GM18508 (cell line): ENCODE results near the gene TMEM186.
"Not testable (repeated sequence)": the region's sequence is repeated elsewhere in the genome, so short reads cannot be mapped to it uniquely, and the experiment has no call there.

Experiments used
- ATAC-seq: cut with Tn5 transposase; IDR thresholded peaks from one replicate; pipeline ENCODE4 v1.9.1; 2021; ENCODE audit warnings: moderate number of reproducible peaks; ENCODE audit not compliant: insufficient read depth, unreplicated experiment

Gene TMEM186, protein sequence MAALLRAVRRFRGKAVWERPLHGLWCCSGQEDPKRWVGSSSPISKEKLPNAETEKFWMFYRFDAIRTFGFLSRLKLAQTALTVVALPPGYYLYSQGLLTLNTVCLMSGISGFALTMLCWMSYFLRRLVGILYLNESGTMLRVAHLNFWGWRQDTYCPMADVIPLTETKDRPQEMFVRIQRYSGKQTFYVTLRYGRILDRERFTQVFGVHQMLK

DNA sequence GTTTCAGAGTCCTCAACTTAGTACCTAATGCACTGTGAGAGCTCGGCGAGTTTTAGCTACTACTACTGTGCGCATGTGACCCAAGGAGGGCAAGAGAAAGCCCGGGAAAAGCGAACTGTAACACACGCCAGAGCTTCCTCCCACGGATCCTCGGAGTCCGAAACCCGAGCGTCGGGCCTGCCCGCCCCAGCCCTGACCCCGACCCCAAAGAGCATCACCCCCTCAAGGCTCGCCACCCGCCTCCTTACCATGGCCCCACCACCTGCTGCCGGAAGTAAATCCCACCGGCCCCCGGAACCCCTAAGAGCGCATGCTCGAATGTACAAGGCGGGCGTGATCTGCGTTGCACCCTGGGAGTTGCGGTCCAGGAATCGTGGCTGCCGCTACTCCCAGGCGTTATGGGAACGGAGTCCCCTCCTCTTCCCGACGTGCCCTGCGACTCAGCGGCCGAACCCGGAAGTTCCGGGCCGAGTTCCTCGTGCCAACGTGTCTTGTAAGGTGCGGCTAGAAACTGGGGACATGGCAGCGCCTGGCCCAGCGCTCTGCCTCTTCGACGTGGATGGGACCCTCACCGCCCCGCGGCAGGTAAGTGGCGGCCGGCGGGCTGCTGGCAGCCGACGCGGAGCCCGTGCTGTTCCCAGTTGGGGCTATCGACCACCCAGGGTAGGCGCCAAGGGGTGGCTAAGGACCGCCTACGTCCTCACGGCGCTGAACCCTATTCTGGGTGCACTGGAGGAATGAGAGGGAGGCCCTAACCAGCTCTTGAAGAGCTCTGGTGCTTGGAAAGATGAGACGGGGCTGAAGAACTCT is at the start of gene TMEM186, which contains the start of gene PMM2:
TMEM186 (minus strand) TSS at position 276 of the 810 bp plus-strand sequence; CDS start at position 251, 25 bp downstream.
PMM2 (plus strand) TSS at position 476 of the 810 bp plus-strand sequence; CDS start at position 520, 44 bp downstream.
- peak; percentile 79 for ATAC-seq

DNA sequence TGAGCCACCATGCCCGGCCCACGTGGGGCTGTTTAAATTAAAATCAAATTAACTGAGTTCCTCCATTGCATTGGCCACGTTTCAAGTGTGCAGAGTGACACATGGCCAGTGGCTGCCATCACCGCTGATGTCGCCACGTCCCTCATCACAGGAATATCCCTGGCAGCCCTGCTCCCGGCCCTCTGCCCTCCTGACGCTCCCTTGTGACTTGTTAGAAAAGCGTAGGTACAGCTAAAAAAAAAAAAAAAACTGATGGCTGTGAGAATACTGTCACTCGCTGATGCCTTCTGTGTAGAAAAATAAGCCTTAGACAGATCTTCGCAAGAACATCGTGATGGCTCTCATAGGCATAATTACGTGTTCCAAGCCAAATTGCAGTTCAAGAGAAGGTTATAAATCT is 49.7 kb upstream of the TMEM186 start:
- no peak for ATAC-seq

DNA sequence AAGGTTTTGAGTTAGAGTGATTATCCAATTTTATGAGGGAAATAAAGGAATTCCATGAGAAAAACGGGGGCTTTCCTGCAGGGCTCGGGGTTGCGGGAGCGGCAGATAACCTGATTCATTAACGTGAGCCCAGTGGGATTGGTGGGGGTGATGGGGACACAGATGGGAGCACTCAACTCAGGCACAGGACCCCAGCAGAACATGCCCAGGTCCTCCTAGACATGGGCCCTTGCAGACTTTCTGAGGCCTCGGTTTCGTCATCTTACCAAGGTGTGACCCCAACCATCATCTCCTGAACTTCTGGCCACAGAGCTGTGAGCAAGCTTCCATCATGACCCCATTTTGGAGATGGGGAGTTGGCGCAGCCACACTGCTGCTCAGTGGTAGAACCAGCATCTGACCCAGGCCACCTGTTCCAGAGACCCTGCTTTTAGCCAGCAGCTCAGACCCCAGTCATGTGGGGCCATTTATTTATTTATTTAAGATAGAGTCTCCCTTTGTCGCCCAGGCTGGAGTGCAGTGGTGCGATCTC is 49.0 kb upstream of the TMEM186 start:
- no peak for ATAC-seq

DNA sequence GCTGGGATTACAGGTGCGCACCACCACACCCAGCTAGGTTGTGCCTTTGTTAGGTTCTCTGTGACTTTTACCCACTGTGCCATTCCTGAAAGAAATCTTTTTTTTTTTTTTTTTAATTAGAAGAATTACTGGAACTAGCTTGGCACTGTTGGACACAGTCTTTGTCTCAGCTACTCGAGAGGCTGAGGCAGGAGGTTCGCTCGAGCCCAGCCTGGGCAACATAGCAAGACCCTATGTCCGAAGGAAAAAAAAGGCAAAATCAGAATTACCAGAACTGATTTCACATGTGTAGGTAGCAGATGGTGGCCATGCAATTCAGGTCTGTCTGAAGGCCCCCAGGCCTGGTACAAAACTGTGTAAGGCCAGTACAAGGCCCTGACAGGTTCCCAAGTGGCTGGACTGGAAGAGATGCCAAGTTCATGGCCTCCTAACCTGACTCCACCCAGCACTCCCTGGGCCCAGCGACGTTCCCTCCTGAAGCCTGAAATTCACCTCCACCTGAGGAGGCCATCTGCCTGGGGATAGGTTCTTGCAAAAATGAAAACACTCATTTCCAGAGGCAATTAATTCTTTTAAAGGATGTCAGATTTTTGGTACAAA is 48.4 kb upstream of the TMEM186 start:
- ATAC-seq, result no peak

DNA sequence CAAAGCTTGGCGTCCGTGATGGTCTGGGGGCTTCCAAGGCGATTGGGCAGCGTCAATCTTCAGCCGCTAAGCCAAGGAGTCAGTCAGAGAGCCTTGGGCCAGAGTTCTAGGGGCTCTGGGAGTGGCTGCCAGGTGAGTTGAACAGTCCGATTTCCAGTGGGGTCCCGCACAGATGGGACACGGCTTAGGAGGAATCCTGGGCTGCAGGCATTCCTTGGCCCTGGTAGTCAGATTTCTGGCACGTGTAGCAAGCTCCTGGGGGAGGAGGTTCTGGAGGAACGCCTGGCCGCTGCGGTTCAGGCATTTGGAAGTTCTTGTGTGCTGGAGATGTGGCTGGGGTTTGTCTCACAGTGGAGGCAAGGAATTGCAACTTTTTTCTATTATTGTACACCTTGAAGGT is 45.9 kb upstream of the TMEM186 start:
- not testable (repeated sequence) for ATAC-seq

DNA sequence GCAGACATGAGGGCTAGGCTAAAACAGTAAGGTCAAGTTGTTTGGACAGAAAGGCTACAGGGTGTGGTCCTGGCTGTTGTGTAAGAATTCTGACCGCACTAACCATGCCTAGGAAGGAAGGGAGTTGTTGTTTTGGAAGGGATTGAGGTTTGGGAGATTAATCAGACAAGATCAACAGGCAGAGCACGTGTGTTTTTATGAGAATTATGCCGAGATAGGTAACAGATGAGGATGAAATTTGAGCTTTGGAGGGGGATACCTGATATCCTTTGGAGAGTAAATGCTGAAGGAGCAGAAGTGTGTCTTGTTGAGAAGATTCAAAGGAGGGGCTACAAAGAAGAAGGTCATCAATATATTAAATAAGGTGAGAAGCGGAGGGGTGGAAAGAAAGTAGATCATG is 44.6 kb upstream of the TMEM186 start:
- ATAC-seq, result not testable (repeated sequence)

DNA sequence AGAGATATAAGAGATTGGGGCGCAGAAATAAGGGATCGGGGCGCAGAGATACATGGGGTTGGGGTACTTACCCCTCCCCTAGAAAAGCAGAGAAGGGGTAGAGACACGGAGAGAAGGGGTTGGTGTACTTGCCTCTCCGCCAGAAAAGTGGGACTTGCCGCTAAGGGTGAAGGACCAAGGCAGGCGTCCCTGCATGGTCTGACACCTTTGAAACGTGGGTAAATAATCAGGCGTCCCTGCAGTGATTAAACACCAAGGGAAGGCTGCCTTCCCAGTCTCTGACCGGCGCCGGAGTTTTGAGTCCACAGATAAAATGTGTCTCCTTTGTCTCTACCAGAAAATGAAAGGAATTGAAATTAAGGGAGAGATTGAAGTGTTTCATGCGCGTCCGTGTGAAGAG is 40.2 kb upstream of the TMEM186 start:
- ATAC-seq, result not testable (repeated sequence)

DNA sequence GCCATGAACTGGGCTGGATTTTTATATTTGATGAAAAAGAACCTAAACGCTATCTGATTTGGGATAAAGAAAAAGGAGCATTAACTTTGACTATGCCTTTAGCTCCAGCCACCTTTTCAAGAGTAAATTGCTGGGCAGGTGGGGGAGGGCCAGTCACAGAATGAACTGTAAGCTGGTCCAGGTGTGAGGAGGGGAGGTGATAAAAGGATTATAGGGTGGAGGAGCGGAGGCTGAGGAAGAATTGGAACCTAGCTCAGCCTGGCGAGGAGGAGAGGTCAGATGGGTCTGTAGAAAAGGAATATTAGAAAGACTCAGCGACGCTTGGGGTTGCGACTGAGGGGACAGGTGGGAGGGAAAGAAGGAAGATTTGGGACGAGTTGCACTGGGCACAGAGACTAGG is 39.4 kb upstream of the TMEM186 start:
- ATAC-seq, result not testable (repeated sequence)

DNA sequence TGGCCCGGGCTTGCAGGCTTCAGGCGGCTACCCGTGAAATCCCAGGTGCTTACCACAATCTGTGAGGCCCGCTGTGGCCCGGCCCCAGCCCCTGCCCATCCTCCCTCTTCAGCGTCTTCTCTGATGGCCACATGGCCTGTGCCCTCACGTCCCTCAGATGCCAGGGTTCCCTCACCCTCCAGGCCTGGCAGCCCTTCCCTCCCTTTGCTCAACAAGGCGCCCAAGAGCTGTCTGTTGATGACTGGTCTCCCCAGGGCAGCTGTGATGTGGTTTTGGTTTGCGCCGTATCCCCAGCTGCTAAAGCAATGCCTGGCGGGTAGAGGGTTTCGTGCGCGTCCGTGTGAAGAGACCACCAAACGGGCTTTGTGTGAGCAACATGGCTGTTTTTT is 35.3 kb upstream of the TMEM186 start:
- no peak for ATAC-seq

DNA sequence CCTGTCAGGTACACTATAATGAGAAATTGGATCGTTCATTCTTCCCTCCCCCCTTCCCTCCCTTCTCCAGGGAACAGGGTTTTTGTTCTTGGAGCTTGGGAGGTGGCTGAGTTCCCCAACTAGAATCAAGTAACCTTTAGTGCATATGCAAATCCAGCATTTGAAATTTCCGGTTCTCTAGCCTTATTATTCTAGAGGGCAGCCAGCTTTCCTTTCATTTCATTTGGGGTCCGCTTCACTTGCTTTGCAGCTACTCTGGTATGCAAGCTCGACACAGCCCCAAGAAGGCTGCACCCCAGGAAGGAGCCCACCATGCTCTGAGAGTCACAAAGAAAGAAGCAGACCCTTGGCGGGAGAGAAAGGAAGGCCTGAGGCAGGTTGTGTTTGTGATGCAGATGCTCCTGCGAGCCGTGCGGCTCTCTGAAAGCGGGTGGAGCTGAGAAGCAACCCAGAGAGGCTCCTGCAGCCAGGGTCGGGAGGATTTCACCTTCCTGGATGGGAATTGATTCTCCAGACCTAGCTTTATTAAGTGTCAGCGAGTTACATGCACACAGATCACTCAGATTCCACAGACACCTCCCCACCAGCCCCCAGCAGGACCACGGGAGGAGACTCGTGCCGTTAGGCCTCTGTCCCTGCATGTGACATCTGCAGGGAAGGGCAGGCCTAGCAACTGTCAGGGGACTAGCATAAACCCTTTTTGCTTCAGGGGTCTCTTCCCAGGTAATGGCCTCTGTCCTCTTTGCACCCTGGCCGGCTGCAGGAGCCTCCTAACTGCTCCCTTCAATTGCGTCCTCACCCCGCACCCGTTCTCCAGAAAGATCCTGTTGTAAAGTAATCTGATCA is 34.7 kb upstream of the TMEM186 start:
- ATAC-seq, result no peak

DNA sequence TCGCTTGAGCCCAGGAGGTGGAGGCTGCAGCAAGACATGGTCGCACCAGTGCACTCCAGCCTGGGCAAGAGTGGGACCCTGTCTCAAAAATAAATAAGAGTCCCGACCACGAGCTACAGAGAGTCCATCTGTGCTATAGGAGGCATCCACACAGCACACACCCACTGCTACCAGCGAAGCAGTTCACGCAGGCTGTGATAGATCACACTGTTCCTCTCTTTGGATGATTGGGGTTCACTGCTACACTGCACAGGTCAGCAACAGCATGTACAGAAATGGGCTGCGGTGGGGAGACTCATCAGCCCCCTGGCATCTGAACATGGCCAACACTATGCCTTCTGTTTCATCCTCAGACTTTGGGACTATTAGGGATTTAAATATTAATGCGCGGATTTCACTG is 34.0 kb upstream of the TMEM186 start:
- ATAC-seq, result no peak

DNA sequence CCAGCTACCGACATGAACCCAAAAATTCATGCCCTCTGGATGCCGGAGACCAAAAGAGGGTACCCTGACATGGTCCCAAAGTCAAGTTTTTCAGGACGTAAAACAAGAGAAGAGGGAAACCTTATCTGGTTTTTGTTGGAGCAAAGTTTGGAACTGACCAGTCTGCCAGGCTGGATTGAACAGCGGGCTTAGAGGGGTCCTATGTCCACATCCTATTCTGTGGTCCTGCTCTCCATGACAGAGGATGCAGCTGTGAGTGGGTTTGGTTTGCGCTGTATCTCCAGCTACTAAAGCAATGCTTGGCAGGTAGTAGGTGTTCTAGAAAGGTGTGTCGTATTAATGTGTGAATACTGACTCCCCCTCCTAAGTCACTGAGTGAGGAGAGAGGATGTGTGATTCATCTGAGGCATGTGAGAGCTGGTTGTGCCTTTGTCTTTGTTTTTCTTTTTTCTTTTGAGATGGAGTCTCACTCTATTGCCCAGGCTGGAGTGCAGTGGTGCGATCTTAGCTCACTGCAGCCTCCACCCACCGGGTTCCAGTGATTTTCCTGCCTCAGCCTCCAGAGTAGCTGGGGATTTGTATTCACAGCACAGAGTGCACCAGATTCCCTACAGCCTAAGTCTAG is 31.2 kb upstream of the TMEM186 start:
- ATAC-seq, result no peak

DNA sequence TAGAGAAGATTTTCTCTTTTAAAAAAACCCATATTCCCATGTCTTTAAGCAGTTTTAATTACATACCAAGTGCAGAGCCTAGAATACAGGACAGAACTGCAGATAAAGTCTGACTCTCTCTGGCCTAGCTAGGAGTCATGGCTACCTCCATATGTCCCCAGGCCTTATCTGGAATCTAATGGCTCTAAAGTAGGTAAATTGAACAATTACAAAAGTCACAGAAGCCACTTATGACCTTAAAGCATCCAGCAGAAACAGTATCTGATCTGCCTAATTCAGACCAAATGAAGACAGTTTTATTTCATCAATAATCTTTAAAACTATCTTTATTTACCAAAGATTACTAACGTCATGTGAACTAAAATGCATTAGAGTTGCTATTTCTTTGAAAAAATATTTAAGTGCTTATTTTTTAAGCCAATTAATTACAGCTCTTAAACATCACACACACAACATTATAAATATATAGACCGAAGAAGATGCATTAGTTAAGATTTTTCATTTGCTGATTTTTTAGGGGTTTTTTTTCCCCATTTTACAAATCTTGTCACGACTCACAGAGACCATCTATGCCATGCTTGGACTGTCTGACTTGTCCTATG is 28.9 kb upstream of the TMEM186 start:
- no peak for ATAC-seq

DNA sequence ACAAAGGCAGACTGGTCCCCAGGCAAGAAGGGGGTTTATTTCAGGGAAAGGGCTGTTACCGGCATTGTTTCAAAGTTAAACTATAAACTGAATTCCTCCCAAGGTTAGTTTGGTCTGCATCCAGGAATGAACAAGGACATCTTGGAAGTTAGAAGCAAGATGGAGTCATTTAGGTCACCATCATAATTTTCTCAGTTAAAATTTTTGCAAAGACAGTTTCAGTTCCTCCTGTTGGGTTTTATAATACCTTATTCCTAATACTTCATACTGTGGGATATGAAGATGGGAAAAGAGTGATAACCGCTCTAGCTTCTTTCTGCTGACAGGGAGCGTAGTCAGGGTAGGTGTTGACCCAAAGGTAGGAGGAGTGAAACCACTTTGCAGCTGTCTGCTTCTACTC is 25.0 kb upstream of the TMEM186 start:
- no peak for ATAC-seq

DNA sequence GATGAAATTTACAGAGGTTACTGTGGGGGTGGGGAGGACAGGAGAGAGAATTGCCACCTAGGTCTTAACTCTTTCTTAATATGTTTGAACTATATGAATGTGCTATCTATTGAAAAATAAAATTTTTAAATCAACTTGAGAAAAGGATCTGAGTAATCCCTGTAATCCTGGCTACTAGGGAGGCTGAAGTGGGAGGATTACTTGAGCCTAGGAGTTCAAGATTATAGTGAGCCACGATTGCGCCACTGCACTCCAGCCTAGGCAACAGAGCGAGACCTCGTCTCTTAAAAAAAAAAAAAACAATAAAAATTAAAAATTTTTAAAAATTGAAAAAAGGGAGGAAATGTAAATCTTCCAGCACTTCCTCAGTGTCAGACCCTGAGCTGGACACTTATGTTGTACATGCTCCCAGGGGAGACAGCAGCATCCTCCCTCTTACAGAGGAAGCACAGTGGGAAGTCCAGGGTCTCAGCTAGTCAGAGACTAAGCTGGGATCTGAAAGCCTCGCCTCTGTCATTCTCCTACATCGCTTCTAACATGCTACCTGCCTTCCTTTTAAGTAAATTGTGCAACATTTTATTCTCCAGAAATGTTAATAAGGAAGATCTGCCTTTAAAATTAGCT is 22.1 kb upstream of the TMEM186 start:
- ATAC-seq, result no peak

DNA sequence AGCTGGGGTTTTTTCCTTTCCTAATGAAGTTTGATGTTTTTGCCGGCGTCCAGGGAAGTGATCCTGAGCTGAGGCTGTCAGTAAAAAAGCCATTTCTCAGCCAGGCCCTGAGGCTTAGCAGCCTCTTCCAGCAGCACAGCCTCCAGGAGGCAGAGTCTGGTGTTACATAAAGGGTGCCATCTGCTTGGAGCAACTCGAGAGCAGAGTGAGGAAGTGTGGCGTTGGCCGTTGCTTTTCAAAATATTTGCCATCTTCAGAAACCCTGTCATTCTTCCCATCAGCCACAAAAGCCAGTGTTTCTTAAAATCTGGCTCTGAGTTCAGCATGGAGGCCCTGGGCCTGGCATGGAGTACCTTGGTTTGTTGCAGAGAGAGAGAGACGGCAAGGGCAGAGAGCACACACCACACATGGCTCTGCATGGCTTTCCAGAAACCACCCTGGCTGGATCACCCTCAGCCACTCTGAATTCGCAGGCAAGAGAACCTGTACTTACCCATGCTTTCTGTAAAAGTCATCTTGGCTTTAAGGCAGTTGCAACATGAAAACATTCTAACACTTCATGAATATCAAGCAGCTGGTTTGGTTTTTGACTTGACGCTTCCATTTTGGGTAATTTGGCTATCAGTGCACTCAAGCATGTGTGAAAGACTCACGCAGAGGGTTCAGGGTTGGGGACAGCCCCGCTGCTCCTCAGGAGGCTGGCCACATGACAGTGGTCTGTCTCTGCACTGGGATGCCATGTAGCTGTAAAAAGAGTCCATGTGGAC is 21.2 kb upstream of the TMEM186 start:
- ATAC-seq, result peak; percentile 55

DNA sequence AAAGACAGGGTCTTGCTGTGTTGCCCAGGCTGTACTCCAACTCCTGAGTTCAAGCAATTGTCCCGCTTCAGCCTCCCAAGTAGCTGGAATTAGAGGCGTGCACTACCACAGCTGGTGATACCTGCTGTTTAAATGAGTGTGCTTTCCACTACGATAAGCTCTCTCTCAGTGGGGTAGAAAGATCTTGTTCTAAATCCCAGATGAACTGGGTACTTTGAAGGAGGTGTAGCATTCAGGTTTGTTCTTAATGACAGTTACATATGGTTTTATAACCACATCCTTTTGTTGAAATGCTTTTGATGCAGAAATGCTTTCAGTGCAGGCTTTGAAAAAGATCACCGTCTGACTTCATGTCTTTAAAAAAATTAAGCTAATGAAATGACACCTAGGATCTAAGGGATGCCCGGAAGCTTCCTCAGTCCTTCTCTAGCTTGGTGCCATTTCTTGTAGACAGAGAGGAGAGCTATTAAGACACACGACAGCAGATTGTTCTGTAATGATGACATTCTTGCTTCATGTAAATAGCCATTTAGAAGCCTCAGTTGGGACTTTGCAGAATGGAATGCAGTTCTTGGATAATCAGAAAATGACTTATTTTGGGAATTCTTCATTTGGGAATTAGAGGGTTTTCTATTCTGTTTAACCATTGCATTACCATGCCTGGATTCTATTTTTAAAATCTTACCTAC is 19.7 kb upstream of the TMEM186 start:
- ATAC-seq, result no peak
